H1 (cell line): Measurements from ENCODE around the gene XPO6. TPM values are rescaled to one million over a fixed set of nuclear protein-coding genes. Genes with fewer than 3 reads are reported as not detected.

Experiments
- CTCF ChIA-PET: fragments of 300-600 bp; sonication (Branson Sonifier 250); formaldehyde crosslinking; loops from one replicate; lab custom pipeline; 2021; ENCODE audit not compliant: partially characterized antibody; lab: Charles Lee
- POLR2A ChIA-PET: fragments of 300-600 bp; sonication (Branson Sonifier 250); formaldehyde crosslinking; loops from one replicate; lab custom pipeline; 2021; ENCODE audit warnings: inconsistent platforms; ENCODE audit not compliant: partially characterized antibody; lab: Charles Lee
- DNase-seq, 2 experiments: peaks; one replicate each; pipeline versions ENCODE4 v3.0.0 to v3.0.0-alpha.2; 2010 to 2022; ENCODE audit warnings: low spot score in 2 of 2, low read depth in 1 of 2, mixed read lengths in 1 of 2
- FAIRE-seq: peaks from 2 replicates; lab custom pipeline; 2011; peaks lifted over from hg19 to GRCh38; lab: Jason Lieb, UNC
- H2AFZ ChIP-seq: 2 replicates; pipeline ENCODE4 v1.8.1; 2012; ENCODE audit warnings: low read length, inconsistent platforms
- H2AK5ac ChIP-seq: 2 replicates; pipeline ENCODE4 v1.6.1; 2013; ENCODE audit warnings: low read depth, low read length
- H2BK120ac ChIP-seq: replicated peaks from 2 replicates; pipeline ENCODE3; 2013; ENCODE audit warnings: low read depth, low read length, inconsistent platforms
- H2BK12ac ChIP-seq: 2 replicates; pipeline ENCODE4 v1.6.1; 2013; ENCODE audit warnings: low read depth, low read length
- H2BK15ac ChIP-seq: 2 replicates; pipeline ENCODE4 v1.6.1; 2013; ENCODE audit warnings: low read length
- H2BK20ac ChIP-seq: 2 replicates; pipeline ENCODE4 v1.6.1; 2013; ENCODE audit warnings: low read length
- H2BK5ac ChIP-seq: 2 replicates; pipeline ENCODE4 v1.6.1; 2013; ENCODE audit warnings: low read depth, low read length
- H3K14ac ChIP-seq: 2 replicates; pipeline ENCODE4 v1.6.1; 2013; ENCODE audit warnings: inconsistent platforms; ENCODE audit not compliant: insufficient read length
- H3K18ac ChIP-seq: 2 replicates; pipeline ENCODE4 v1.6.1; 2013; ENCODE audit warnings: low read length; ENCODE audit errors: extremely low read depth
- H3K23ac ChIP-seq: 2 replicates; pipeline ENCODE4 v1.6.1; 2013; ENCODE audit warnings: inconsistent platforms; ENCODE audit not compliant: insufficient read length
- H3K23me2 ChIP-seq: 2 replicates; pipeline ENCODE4 v1.6.1; 2013; ENCODE audit warnings: low read depth, low read length
- H3K27ac ChIP-seq: 2 replicates; pipeline ENCODE4 v1.6.1; 2011; ENCODE audit warnings: low read depth, low read length, inconsistent platforms
- H3K27me3 ChIP-seq, 4 experiments: replicated peaks in 1 of 4; 1 replicate in 1 of 4; 2 replicates in 3 of 4; pipeline versions ENCODE4 v1.6.1 to v1.8.1; 2011 to 2013; ENCODE audit warnings: low read length in 3 of 4, mild to moderate bottlenecking in 3 of 4, inconsistent platforms in 2 of 4, mixed read lengths in 2 of 4, moderate library complexity in 1 of 4; ENCODE audit not compliant: control insufficient read depth in 3 of 4, insufficient read depth in 3 of 4; ENCODE audit errors: extremely low read depth in 1 of 4
- H3K36me3 ChIP-seq, 4 experiments: 2 replicates each; pipeline versions ENCODE4 v1.6.1 to v1.8.1; 2011 to 2013; ENCODE audit warnings: mild to moderate bottlenecking in 4 of 4, low read length in 3 of 4, moderate library complexity in 2 of 4, control low read depth in 1 of 4, inconsistent platforms in 1 of 4; ENCODE audit not compliant: insufficient read depth in 4 of 4, control insufficient read depth in 2 of 4
- H3K4ac ChIP-seq: replicated peaks from 2 replicates; pipeline ENCODE3; 2013; ENCODE audit warnings: low read length, low read depth, mixed read lengths, inconsistent platforms; ENCODE audit not compliant: insufficient read length
- H3K4me1 ChIP-seq, 4 experiments: replicated peaks in 1 of 4; 1 replicate in 1 of 4; 2 replicates in 3 of 4; pipeline versions ENCODE4 v1.6.1 to v1.8.1; 2011 to 2013; ENCODE audit warnings: low read length in 3 of 4, inconsistent platforms in 2 of 4, mixed read lengths in 1 of 4; ENCODE audit not compliant: insufficient read depth in 4 of 4, control insufficient read depth in 3 of 4
- H3K4me2 ChIP-seq, 2 experiments: 2 replicates each; pipeline versions ENCODE4 v1.6.1 to v1.8.1; 2011 to 2013; ENCODE audit warnings: low read depth in 2 of 2, low read length in 2 of 2, control low read depth in 1 of 2, inconsistent platforms in 1 of 2, mild to moderate bottlenecking in 1 of 2; ENCODE audit not compliant: insufficient read depth in 1 of 2
- H3K4me3 ChIP-seq, 4 experiments: fragments of 200-600, 300-600 bp in 1 of 4; sonication (generic), shearing (Covaris generic), sonication (Bioruptor Twin) in 1 of 4; 2 replicates each; pipeline versions ENCODE4 v1.5.1 to v1.8.1; 2011 to 2016; ENCODE audit warnings: low read length in 4 of 4, low read depth in 3 of 4, control low read depth in 2 of 4, inconsistent platforms in 2 of 4, mild to moderate bottlenecking in 2 of 4, mixed read lengths in 1 of 4, moderate library complexity in 1 of 4; ENCODE audit not compliant: insufficient read depth in 2 of 4; ENCODE audit errors: extremely low read depth in 1 of 4
- H3K56ac ChIP-seq: replicated peaks from 2 replicates; pipeline ENCODE3; 2013; ENCODE audit warnings: low read depth, mild to moderate bottlenecking, mixed read lengths, low read length, inconsistent platforms; ENCODE audit not compliant: insufficient read length
- H3K79me1 ChIP-seq: 2 replicates; pipeline ENCODE4 v1.6.1; 2013; ENCODE audit warnings: low read depth, low read length, control low read depth
- H3K79me2 ChIP-seq, 2 experiments: 2 replicates each; pipeline versions ENCODE4 v1.6.1 to v1.8.1; 2012 to 2013; ENCODE audit warnings: low read length in 2 of 2, mild to moderate bottlenecking in 2 of 2, inconsistent platforms in 1 of 2; ENCODE audit not compliant: insufficient read depth in 2 of 2, control insufficient read depth in 1 of 2
- H3K9ac ChIP-seq, 4 experiments: replicated peaks in 1 of 4; 1 replicate in 1 of 4; 2 replicates in 3 of 4; pipeline versions ENCODE4 v1.6.1 to v1.8.1; 2011 to 2013; ENCODE audit warnings: low read depth in 3 of 4, low read length in 3 of 4, control low read depth in 2 of 4, mild to moderate bottlenecking in 2 of 4, moderate library complexity in 2 of 4, inconsistent platforms in 1 of 4; ENCODE audit errors: extremely low read depth in 1 of 4
- H3K9me3 ChIP-seq, 2 experiments: 2 replicates each; pipeline versions ENCODE4 v1.6.1 to v1.8.1; 2012 to 2013; ENCODE audit warnings: mild to moderate bottlenecking in 2 of 2, moderate library complexity in 2 of 2, control low read depth in 1 of 2, inconsistent platforms in 1 of 2, low read depth in 1 of 2, low read length in 1 of 2, mixed read lengths in 1 of 2; ENCODE audit not compliant: insufficient read depth in 2 of 2
- H4K20me1 ChIP-seq, 2 experiments: replicated peaks in 1 of 2; 2 replicates each; pipeline versions ENCODE3 to v1.8.1; 2011 to 2013; ENCODE audit warnings: inconsistent platforms in 2 of 2, low read length in 2 of 2, mild to moderate bottlenecking in 1 of 2; ENCODE audit not compliant: insufficient read depth in 2 of 2, control insufficient read depth in 1 of 2
- H4K5ac ChIP-seq: 2 replicates; pipeline ENCODE4 v1.6.1; 2013; ENCODE audit warnings: low read length, low read depth, mixed read lengths, inconsistent platforms; ENCODE audit not compliant: insufficient read length
- H4K8ac ChIP-seq: 2 replicates; pipeline ENCODE4 v1.8.0; 2013; ENCODE audit warnings: mild to moderate bottlenecking, moderate library complexity, low read length, inconsistent platforms; ENCODE audit not compliant: insufficient read depth; ENCODE audit errors: extremely low read depth
- H4K91ac ChIP-seq: replicated peaks from 2 replicates; pipeline ENCODE3; 2013; ENCODE audit warnings: low read length, mixed read lengths, inconsistent platforms; ENCODE audit not compliant: insufficient read length
- ATF2 ChIP-seq: IDR thresholded peaks from 2 replicates; pipeline ENCODE4 v1.6.1; 2012; ENCODE audit warnings: low read length, inconsistent platforms
- CHD2 ChIP-seq: IDR thresholded peaks from 2 replicates; pipeline ENCODE4 v1.6.1; 2012; ENCODE audit warnings: low read length, improper control_type of control experiment
- E2F6 ChIP-seq: IDR thresholded peaks from 2 replicates; pipeline ENCODE4 v1.6.1; 2012; ENCODE audit warnings: inconsistent platforms
- EZH2 ChIP-seq: fragments of 200-600 bp; sonication (generic); IDR thresholded peaks from 2 replicates; pipeline ENCODE4 v1.7.1; 2012; ENCODE audit warnings: low read depth, mild to moderate bottlenecking, moderate library complexity, low read length, inconsistent platforms; ENCODE audit not compliant: severe bottlenecking
- MAX ChIP-seq: IDR thresholded peaks from 2 replicates; pipeline ENCODE4 v1.6.1; 2012; ENCODE audit warnings: inconsistent platforms
- POLR2A ChIP-seq, 2 experiments: IDR thresholded peaks; 1 replicate in 1 of 2; 2 replicates in 1 of 2; pipeline ENCODE4 v1.6.1; 2011; ENCODE audit warnings: low read depth in 2 of 2, low read length in 2 of 2, mild to moderate bottlenecking in 2 of 2; ENCODE audit errors: control extremely low read depth in 1 of 2
- SRF ChIP-seq: IDR thresholded peaks from 2 replicates; pipeline ENCODE4 v1.6.1; 2011; ENCODE audit warnings: mild to moderate bottlenecking, low read depth, low read length, moderate library complexity
- TAF7 ChIP-seq: optimal IDR thresholded peaks from 2 replicates; pipeline ENCODE3; 2011; ENCODE audit warnings: low read depth, mild to moderate bottlenecking, inconsistent platforms, low read length, moderate library complexity, borderline replicate concordance
- YY1 ChIP-seq: IDR thresholded peaks from 2 replicates; pipeline ENCODE4 v1.6.1; 2011; ENCODE audit warnings: low read depth, mild to moderate bottlenecking, low read length
- WGBS, 2 experiments: shearing (Covaris generic) in 1 of 2; methylation state at CpG; one replicate each; pipeline versions ENCODE4 v1.1.6 to v1.1.7; 2013 to 2015; ENCODE audit warnings: low lambda C conversion rate in 2 of 2, mixed read lengths in 2 of 2, inconsistent platforms in 1 of 2, low coverage in 1 of 2, missing lambda C conversion rate in 1 of 2; ENCODE audit not compliant: insufficient replicate concordance in 2 of 2, insufficient coverage in 1 of 2, insufficient read length in 1 of 2; ENCODE audit errors: extremely low coverage in 1 of 2, missing lambda C conversion rate in 1 of 2; 5-methylcytosine and 5-hydroxymethylcytosine counted together
- polyA plus RNA-seq, 7 experiments: library from polyadenylated mRNA; depleted of rRNA in 3 of 7; stranded (reverse) in 5 of 7; unstranded in 2 of 7; fragments of >200 nt in 5 of 7; fragments of 200-250 nt in 2 of 7; gene quantifications; 1 replicate in 5 of 7; 2 replicates in 1 of 7; 4 replicates in 1 of 7; pipeline versions ENCODE4 v1.2.1 to v1.2.3, GENCODE V29; 2011 to 2013; ENCODE audit warnings: missing spikeins in 2 of 7, mixed read lengths in 2 of 7
- total RNA-seq: library from RNA; stranded (reverse); fragmentation: NEBNext Ultra II Directional; extraction: Animal tissue kit (Norgen Biotek cat#: 25700); gene quantifications from 2 replicates; pipeline ENCODE4 v1.2.1, GENCODE V29; 2021

The XPO6 gene
- total and polyA plus RNA-seq, 2 of the 8 experiments (the other 6 are each of a cell fraction or from before 2014, with no cell fraction given) = 152 to 254 TPM

DNA sequence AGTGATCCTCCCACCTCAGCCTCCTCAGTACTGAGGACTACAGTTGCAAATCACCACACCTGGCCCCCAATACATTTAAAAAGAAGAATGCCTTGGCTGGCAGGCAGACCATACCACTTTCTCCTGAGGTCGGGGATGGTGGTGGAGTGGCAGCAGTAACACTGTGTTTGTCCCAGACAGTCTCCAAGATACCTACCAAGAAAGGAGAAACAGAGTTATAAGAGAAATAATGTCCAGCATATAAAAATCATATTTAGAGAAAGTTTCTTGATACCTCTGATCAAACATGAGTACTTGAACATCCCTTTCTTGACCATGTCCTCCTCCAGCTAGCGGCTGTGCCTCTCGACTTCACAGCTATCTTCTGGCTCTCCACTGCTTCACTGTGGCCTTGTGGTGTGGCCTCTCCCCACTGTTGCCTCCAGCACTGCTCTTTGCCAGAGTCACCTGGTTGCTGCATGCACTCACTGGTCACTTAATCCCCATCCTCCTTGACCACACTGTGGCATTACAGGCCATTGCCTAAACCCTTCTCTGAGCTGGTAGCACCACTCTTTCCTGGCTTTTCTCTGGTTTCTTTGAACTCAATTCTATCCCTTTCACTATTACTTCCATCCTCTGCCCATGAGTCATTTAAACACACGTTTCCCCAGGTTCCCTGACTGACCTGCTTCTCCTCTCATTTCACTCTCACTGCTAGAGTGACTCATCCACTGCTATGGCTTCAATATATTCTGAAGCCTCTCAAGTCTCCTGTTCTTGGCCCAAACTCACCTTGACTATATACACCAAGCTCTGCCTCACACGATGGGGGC, 45.2 kb downstream of the XPO6 start:
- POLR2A ChIA-PET = no interaction called here
- Histone ChIP-seq H2BK5ac (no peak overlapping the region), H4K91ac (no peak overlapping the region), H2AFZ (no peak overlapping the region), H3K23me2 (no peaks in the 10 kb centered on the region; the same call in 1 of the 2 replicates), H3K27me3 (no peaks in the 10 kb centered on the region), H2BK120ac (no peak overlapping the region), H3K27ac (no peak overlapping the region), H3K23ac (no peak overlapping the region), H2AK5ac (no peak overlapping the region), H3K9me3 (no peaks in the 10 kb centered on the region), H3K4me3 (no peak overlapping the region), H4K5ac (no peak overlapping the region), H3K4me1 (no peaks in the 10 kb centered on the region; a peak in 1 of 7 replicates), H3K4me2 (no peak overlapping the region), H3K56ac (no peak overlapping the region), H3K79me1 (peaks cover 3% of the 10 kb centered on the region), H3K4ac (no peak overlapping the region), H3K18ac (no peak overlapping the region), H2BK20ac (no peak overlapping the region), H3K36me3 (peaks cover 5 to 55% (median 30%) of the 10 kb centered on the region in 4 experiments), H4K8ac (no peak overlapping the region), H3K9ac (no peak overlapping the region), H4K20me1 (peaks cover 0 to 6% of the 10 kb centered on the region in 2 experiments), H3K79me2 (peaks cover 0 to 8% of the 10 kb centered on the region in 2 experiments; a peak in 3 of 4 replicates), H2BK12ac (no peak overlapping the region), H3K14ac (no peak overlapping the region), H2BK15ac (no peak overlapping the region)
- 91% methylated on average over 5 of the region's 5 CpGs; no CpG with 5 or more reads in 1 of the 2 experiments for WGBS, 2 experiments
- FAIRE-seq (no peak), DNase-seq (no peak)
- TF ChIP-seq CHD2 (no peak), MAX (no peak), TAF7 (no peak), POLR2A (IDR thresholded peaks at IDR 0.05; ENCODE audit: control extremely low read depth in 1 of 2, low read depth in 2 of 2, low read length in 2 of 2) (no peak), YY1 (no peak), SRF (no peak), ATF2 (no peak), EZH2 (no peak), E2F6 (no peak)
- CTCF ChIA-PET = interaction anchor here (0.8 to 0.9 kb wide), 2 partner anchors 8 to 28 kb away, joined by 3 read pairs; no protein-coding TSS in a partner anchor
